Measurements from ENCODE around the gene CWF19L1.

Gene CWF19L1

GRCh38 chr10:100182908-100183307, 84.5 kb downstream of the CWF19L1 start:
- Histone ChIP-seq H3K9ac (ENCODE audit: low read length) (no peak overlapping the region), H3K4me3 (ENCODE audit: low read depth, low read length, poor library complexity, severe bottlenecking) (no peak overlapping the region), H3K4me2 (ENCODE audit: low read length) (peak overlapping the region; percentile 86; the same call in 1 of the 2 replicates), H2AFZ (ENCODE audit: low read length) (no peak overlapping the region), H3F3A (ENCODE audit: insufficient read depth, low read length) (no peaks in the 10 kb centered on the region), H3K27me3 (ENCODE audit: insufficient read depth, low read length) (no peaks in the 10 kb centered on the region), H4K20me1 (ENCODE audit: insufficient read depth, low read length) (no peaks in the 10 kb centered on the region), H3K9me3 (ENCODE audit: low read length) (no peaks in the 10 kb centered on the region), H3K36me3 (ENCODE audit: insufficient read depth, low read length) (peaks cover 27% of the 10 kb centered on the region; the same call in 1 of the 2 replicates), H3K9me2 (ENCODE audit: low read depth, low read length) (no peaks in the 10 kb centered on the region), H3K27ac (ENCODE audit: low read depth, low read length, poor library complexity, severe bottlenecking) (no peak overlapping the region), H3K4me1 (ENCODE audit: insufficient read depth, low read length, severe bottlenecking) (peaks cover 30% of the 10 kb centered on the region), H3K79me2 (ENCODE audit: insufficient read depth, low read length) (peaks cover 26% of the 10 kb centered on the region)
- TF ChIP-seq CTCF (IDR thresholded peaks at IDR 0.05; ENCODE audit: low read length) (no peak), EZH2 (IDR thresholded peaks at IDR 0.05; ENCODE audit: borderline replicate concordance, low read length) (no peak)
